ENCODE measurements around the gene DNAJC19. TPM values are rescaled to one million over a fixed set of nuclear protein-coding genes. Genes with fewer than 3 reads are reported as not detected.
"Not testable (repeated sequence)": the region's sequence is repeated elsewhere in the genome, so short reads cannot be mapped to it uniquely, and the experiment has no call there.

DNAJC19 gene
- 10 to 100 TPM; 40.3 to 44.7 TPM for total RNA-seq

- peak; percentile 92 for DNase-seq
- ChIA-PET CTCF (interaction anchor here (0.9 to 1.7 kb wide), 2 partner anchors 24 to 77 kb away, joined by 3 to 9 read pairs; partner anchors contain the start of gene FXR1), POLR2A (interaction anchor here (0.8 to 1.9 kb wide), 5 partner anchors 9 to 77 kb away, joined by 3 to 20 read pairs (median 5); partner anchors contain the start of gene FXR1)
- Mint-ChIP-seq H3K4me1 (peaks cover 37% of the 10 kb centered on the region), H3K27me3 (peaks cover 1% of the 10 kb centered on the region), H3K27ac (peak within 1 kb of the TSS; percentile 79), H3K4me3 (peak within 1 kb of the TSS; percentile 87), H3K9me3 (no peaks in the 10 kb centered on the region), H3K36me3 (ENCODE audit: low read depth) (peaks cover 17% of the 10 kb centered on the region)
Observed at GRCh38 chr3:180989291-180990163, at the start of gene DNAJC19. DNAJC19 (minus strand) TSS chr3:180989736; CDS start chr3:180989602, 134 bp downstream.

GRCh38 chr3:181030948-181031347, 41.4 kb upstream of the DNAJC19 start:
- H3K36me3 Mint-ChIP-seq (ENCODE audit: low read depth), result no peaks in the 10 kb centered on the region
- no peak for DNase-seq
- H3K4me1 Mint-ChIP-seq, result no peaks in the 10 kb centered on the region
- POLR2A ChIA-PET, result no interaction called here
- no peak overlapping the region for H3K27ac Mint-ChIP-seq
- H3K27me3 Mint-ChIP-seq, result no peaks in the 10 kb centered on the region
- peaks cover 4% of the 10 kb centered on the region for H3K9me3 Mint-ChIP-seq
- no peak overlapping the region for H3K4me3 Mint-ChIP-seq
- CTCF ChIA-PET, result interaction anchor here (0.6 kb wide), 1 partner anchor 14 kb away, joined by 3 read pairs; no protein-coding TSS in a partner anchor

GRCh38 chr3:181025204-181025603, 35.7 kb upstream of the DNAJC19 start:
- POLR2A ChIA-PET, result no interaction called here
- no peaks in the 10 kb centered on the region for H3K27me3 Mint-ChIP-seq
- CTCF ChIA-PET, result interaction anchor here (0.7 kb wide), 1 partner anchor 15 kb away, joined by 3 read pairs; no protein-coding TSS in a partner anchor
- H3K36me3 Mint-ChIP-seq (ENCODE audit: low read depth), result no peaks in the 10 kb centered on the region
- DNase-seq, result no peak
- no peaks in the 10 kb centered on the region for H3K4me1 Mint-ChIP-seq
- no peak overlapping the region for H3K4me3 Mint-ChIP-seq
- no peak overlapping the region for H3K27ac Mint-ChIP-seq
- peaks cover 9% of the 10 kb centered on the region for H3K9me3 Mint-ChIP-seq

GRCh38 chr3:181017690-181018089, 28.2 kb upstream of the DNAJC19 start:
- Mint-ChIP-seq H3K4me1 (peaks cover 3% of the 10 kb centered on the region), H3K9me3 (no peaks in the 10 kb centered on the region), H3K27ac (no peak overlapping the region), H3K36me3 (ENCODE audit: low read depth) (no peaks in the 10 kb centered on the region), H3K27me3 (peaks cover 1% of the 10 kb centered on the region), H3K4me3 (no peak overlapping the region)
- CTCF ChIA-PET, result no interaction called here
- no peak for DNase-seq
- POLR2A ChIA-PET, result no interaction called here

GRCh38 chr3:181009225-181009624, 19.7 kb upstream of the DNAJC19 start:
- Mint-ChIP-seq H3K36me3 (ENCODE audit: low read depth) (no peaks in the 10 kb centered on the region), H3K27me3 (peaks cover 3% of the 10 kb centered on the region), H3K9me3 (no peaks in the 10 kb centered on the region), H3K4me3 (no peak overlapping the region), H3K4me1 (peaks cover 7% of the 10 kb centered on the region), H3K27ac (no peak overlapping the region)
- ChIA-PET CTCF (no interaction called here), POLR2A (no interaction called here)
- DNase-seq, result no peak

GRCh38 chr3:181008796-181009195, 19.3 kb upstream of the DNAJC19 start:
- Mint-ChIP-seq H3K4me3 (no peak overlapping the region), H3K27ac (no peak overlapping the region)
- POLR2A ChIA-PET, result no interaction called here

GRCh38 chr3:181007262-181007661, 17.7 kb upstream of the DNAJC19 start:
- POLR2A ChIA-PET, result no interaction called here
- CTCF ChIA-PET, result interaction anchor here (0.9 kb wide), 1 partner anchor 622 kb away, joined by 3 read pairs; no protein-coding TSS in a partner anchor
- Mint-ChIP-seq H3K36me3 (ENCODE audit: low read depth) (no peaks in the 10 kb centered on the region), H3K9me3 (peaks cover 3% of the 10 kb centered on the region), H3K4me1 (peaks cover 7% of the 10 kb centered on the region), H3K27ac (no peak overlapping the region), H3K27me3 (no peaks in the 10 kb centered on the region), H3K4me3 (no peak overlapping the region)
- no peak for DNase-seq

More at GRCh38 chr3:181008796-181009195, 19.3 kb upstream of the DNAJC19 start:
- Mint-ChIP-seq H3K36me3 (ENCODE audit: low read depth) (no peaks in the 10 kb centered on the region), H3K4me1 (peaks cover 7% of the 10 kb centered on the region), H3K27me3 (peaks cover 3% of the 10 kb centered on the region), H3K9me3 (no peaks in the 10 kb centered on the region)
- CTCF ChIA-PET, result no interaction called here
- DNase-seq, result no peak

GRCh38 chr3:181006541-181006940, 17.0 kb upstream of the DNAJC19 start:
- Mint-ChIP-seq H3K36me3 (ENCODE audit: low read depth) (peaks cover 4% of the 10 kb centered on the region), H3K4me1 (peaks cover 7% of the 10 kb centered on the region), H3K9me3 (peaks cover 10% of the 10 kb centered on the region), H3K27ac (no peak overlapping the region), H3K27me3 (peaks cover 4% of the 10 kb centered on the region), H3K4me3 (no peak overlapping the region)
- CTCF ChIA-PET, result interaction anchor here (0.9 kb wide), 1 partner anchor 622 kb away, joined by 3 read pairs; no protein-coding TSS in a partner anchor
- POLR2A ChIA-PET, result no interaction called here
- DNase-seq, result no peak

GRCh38 chr3:181003469-181003868, 13.9 kb upstream of the DNAJC19 start:
- H3K36me3 Mint-ChIP-seq (ENCODE audit: low read depth); H3K4me3 Mint-ChIP-seq: not testable (repeated sequence)

GRCh38 chr3:181002331-181002730, 12.8 kb upstream of the DNAJC19 start:
- H3K27me3 Mint-ChIP-seq; H3K36me3 Mint-ChIP-seq (ENCODE audit: low read depth); DNase-seq; CTCF ChIA-PET; POLR2A ChIA-PET; H3K4me1 Mint-ChIP-seq; H3K4me3 Mint-ChIP-seq; H3K27ac Mint-ChIP-seq: not testable (repeated sequence)
- H3K9me3 Mint-ChIP-seq, result peaks cover 22% of the 10 kb centered on the region

More at GRCh38 chr3:181003469-181003868, 13.9 kb upstream of the DNAJC19 start:
- CTCF ChIA-PET, DNase-seq, H3K4me1 Mint-ChIP-seq, H3K27me3 Mint-ChIP-seq, H3K27ac Mint-ChIP-seq, POLR2A ChIA-PET: not testable (repeated sequence)
- H3K9me3 Mint-ChIP-seq, result peaks cover 22% of the 10 kb centered on the region

GRCh38 chr3:180996415-180996932, 6.9 kb upstream of the DNAJC19 start:
- H3K27me3 Mint-ChIP-seq, result peaks cover 12% of the 10 kb centered on the region
- DNase-seq, result no peak
- CTCF ChIA-PET, result no interaction called here
- H3K4me1 Mint-ChIP-seq, result no peaks in the 10 kb centered on the region
- peaks cover 5% of the 10 kb centered on the region for H3K36me3 Mint-ChIP-seq (ENCODE audit: low read depth)
- peaks cover 12% of the 10 kb centered on the region for H3K9me3 Mint-ChIP-seq
- H3K27ac Mint-ChIP-seq, result no peak overlapping the region
- POLR2A ChIA-PET, result no interaction called here
- H3K4me3 Mint-ChIP-seq, result no peak overlapping the region

- no peak overlapping the region for H3K27ac Mint-ChIP-seq
- H3K9me3 Mint-ChIP-seq, result no peaks in the 10 kb centered on the region
- POLR2A ChIA-PET, result interaction anchor here (0.7 to 1.9 kb wide), 2 partner anchors 78 to 388 kb away, joined by 4 to 6 read pairs; partner anchors contain the start of genes FXR1 and TTC14
- H3K36me3 Mint-ChIP-seq (ENCODE audit: low read depth), result peaks cover 16% of the 10 kb centered on the region
- peaks cover 3% of the 10 kb centered on the region for H3K27me3 Mint-ChIP-seq
- H3K4me1 Mint-ChIP-seq, result peaks cover 37% of the 10 kb centered on the region
- H3K4me3 Mint-ChIP-seq, result peak overlapping the region; percentile 87
- no peak for DNase-seq
- CTCF ChIA-PET, result interaction anchor here (1.2 kb wide), 1 partner anchor 14 kb away, joined by 3 read pairs; no protein-coding TSS in a partner anchor
Observed at GRCh38 chr3:180990505-180990904, 969 bp upstream of the DNAJC19 start.

GRCh38 chr3:180987344-180987743, 2.2 kb downstream of the DNAJC19 start:
- no peak overlapping the region for H3K27ac Mint-ChIP-seq
- H3K4me1 Mint-ChIP-seq, result peaks cover 37% of the 10 kb centered on the region
- ChIA-PET POLR2A (no interaction called here), CTCF (no interaction called here)
- DNase-seq, result no peak
- peaks cover 26% of the 10 kb centered on the region for H3K36me3 Mint-ChIP-seq (ENCODE audit: low read depth)
- H3K27me3 Mint-ChIP-seq, result no peaks in the 10 kb centered on the region
- no peaks in the 10 kb centered on the region for H3K9me3 Mint-ChIP-seq
- no peak overlapping the region for H3K4me3 Mint-ChIP-seq

All from activated CD4-positive, alpha-beta memory T cell treated with anti-CD3 and anti-CD28 coated beads, Interleukin-2, amount 10 ng/mL, durations not matched to agents 7 days and 5 days (primary cell).